Activated T-cell treated with anti-CD3 and anti-CD28 coated beads for 24 hours (primary cell): Measurements from ENCODE around the gene SEZ6L.
"Not testable (repeated sequence)": the region's sequence is repeated elsewhere in the genome, so short reads cannot be mapped to it uniquely, and the experiment has no call there.

Experiments
- DNase-seq: peaks from one replicate; pipeline ENCODE4 v3.0.0-alpha.2; 2020; ENCODE audit warnings: low read depth

The SEZ6L gene

DNA sequence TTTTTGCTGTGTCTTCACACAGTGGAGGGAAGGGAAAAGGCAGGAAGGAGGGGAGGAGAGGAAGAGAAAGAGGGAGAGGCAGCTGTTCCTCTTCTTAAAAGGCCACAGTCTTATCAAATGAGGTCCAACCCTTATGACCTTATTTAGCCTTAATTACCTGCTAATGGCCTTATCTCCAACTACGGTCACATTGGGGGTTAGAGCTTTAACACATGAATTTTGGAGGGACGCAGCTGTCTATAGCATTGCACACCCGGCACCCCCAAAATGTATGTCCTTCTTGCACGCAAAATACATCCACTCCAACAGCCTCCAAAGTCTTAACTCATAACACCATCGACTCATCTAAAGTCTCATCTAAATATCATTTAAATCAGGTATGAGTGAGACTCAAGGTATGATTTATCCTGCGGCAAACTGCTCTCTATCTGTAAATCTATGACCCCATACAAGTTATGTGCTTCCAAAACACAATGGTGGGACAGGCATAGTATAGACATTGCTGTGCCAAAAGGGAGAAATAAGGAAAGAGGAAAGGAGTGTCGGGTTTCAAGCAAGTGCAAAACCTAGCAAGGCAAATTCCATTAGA is 214.8 kb downstream of the SEZ6L start:
- DNase-seq: no peak

DNA sequence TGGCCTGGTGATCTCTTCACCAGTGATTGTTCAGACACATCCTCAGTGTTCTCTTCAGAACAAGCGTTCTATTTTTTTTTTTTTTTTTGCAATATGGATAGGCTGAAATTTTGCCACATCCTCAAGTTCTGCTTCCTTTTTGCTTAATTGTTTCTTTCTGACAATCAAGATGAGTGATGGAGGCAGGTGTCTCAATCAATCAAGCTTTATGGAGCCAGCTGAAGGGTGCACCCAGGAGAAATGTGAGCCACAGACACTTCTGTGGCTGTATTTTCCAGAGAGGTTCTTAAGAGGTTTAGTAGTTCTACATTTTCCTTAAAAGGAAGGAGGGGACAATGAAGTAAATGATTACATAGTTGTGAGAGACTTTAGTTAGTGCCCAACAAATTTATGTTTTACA is 215.9 kb downstream of the SEZ6L start:
- no peak for DNase-seq

DNA sequence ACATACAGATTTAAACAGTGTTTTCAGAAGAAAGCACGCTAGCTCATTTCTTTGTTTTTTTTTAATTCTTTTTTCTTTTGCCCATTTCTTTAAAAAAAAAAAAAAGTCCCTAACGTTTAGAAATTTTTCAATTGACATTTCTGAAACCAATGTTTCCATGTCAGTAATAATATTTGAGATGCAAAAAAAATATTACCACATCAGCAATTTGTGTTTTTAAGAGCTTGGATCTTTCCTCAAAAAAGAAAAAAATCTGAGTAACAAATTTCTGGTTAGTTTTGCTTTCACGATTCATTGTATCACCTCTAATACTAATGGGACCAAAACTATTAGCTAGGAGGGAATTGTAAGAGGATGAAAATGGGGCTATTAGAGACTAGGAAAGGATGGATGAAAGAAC is 219.9 kb downstream of the SEZ6L start:
- DNase-seq: no peak

DNA sequence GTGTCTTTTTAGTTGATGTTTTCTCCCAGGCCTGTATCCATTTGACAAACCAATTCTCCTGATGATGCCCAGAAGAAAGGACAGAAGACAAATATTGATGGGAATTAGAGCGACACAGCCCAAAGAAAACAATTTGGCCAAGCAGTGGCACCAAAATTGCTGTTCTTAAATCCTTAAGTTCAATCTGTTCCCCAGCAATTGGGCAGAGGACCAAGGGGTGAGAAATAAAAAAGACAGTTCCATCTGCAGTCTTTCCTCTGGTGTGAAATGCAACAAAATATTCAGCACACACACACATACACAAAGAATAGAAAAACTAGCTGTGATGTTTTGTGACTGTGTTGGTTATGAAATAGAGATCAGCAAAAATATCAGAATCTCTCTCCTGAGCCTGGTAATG is 221.8 kb downstream of the SEZ6L start:
- DNase-seq: no peak

DNA sequence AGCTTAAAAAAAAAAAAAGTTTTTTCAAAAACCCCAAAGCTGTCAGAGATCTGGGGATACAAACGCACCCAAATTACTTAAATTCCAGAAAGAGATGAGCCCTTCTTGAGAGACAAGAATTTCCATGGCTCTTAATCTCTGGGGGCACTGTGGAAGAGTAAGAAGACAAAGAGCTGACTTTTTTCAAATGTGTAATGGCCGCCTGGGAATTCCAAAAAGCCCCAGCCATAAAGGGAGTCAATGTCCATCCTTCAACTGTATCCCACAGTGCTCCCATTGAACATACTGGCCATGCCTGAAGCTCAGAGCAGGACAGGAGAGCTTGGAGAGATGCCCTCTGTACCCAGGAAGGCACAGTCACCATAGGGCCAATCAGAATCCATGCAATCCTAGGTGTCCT is 222.4 kb downstream of the SEZ6L start:
- no peak for DNase-seq

DNA sequence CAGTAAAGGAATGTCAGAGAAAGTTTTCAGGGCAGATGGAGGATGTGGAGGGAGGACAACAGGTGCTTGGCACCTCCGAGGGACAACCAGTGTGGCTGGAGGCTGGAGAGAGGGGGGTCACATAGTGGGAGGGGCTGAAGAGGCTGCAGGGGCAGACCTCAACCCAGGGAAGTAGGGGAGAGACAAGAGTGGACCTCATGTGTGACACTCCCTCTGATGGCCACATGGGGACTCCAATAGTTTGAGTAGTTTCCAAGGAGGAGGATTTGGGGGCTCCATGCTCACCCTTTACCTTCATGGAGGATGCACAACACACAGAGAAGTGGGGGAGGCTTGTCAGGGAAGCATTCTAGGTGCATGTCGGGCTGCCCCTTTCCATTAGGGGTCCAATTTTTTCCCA is 224.7 kb downstream of the SEZ6L start:
- DNase-seq: no peak

DNA sequence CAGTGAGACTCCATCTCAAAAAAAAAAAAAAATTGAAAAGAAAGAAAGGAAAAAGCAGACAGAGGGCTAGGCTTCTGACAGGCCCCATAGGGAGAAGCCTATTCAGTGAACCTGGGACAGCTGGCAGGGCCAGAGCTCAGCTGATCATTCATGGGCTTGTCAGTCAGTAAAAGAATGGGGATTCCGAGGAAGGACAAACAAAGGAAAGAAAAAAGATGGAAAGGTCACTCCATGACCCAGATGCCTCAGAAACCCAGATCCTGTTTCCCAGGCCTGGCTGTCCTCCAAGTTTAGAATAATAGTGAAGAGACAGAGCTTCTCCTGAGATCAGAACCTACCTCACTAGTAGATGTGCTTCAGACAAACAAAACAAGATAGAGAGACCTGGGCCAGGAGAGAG is 225.5 kb downstream of the SEZ6L start:
- no peak for DNase-seq

DNA sequence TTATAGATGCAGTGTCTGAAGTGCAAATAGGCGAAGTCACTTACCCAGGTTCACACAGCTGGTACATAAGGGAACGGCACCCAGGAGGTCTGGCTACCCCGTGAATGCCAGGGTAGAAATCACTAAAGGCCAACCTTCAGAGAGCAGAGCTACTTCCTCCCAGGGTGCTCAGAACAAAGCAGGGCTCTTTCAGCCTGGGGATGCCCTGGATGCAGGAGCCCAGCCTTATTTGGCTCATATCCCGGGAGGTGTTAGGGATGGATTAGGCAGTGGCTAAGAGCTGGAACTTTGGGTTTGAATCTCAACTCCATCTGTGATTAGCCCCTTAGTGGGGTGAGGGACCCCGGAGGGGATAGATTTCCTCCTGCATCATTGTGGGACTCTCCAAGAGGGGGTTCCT is 226.7 kb downstream of the SEZ6L start:
- DNase-seq: no peak

DNA sequence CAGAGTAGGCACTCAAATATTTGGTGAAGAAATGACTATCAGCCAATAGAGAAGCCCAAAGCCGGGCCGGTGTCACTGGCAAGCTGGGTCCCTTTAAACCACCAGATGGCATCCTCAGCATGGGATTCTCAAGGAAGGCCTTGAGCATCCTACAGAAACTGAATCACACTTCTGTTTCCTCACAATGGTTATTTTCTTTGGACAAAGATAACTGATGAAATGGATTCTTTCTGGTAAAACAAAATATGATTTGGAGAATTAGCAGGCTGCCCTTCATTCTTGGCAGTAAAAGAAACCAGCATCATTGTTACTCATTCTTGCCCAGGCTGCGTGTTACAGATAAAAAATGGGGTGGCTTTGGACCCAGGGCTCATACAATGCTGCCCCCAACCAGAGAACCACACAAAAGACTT is 229.5 kb downstream of the SEZ6L start:
- peak; percentile 49 for DNase-seq

DNA sequence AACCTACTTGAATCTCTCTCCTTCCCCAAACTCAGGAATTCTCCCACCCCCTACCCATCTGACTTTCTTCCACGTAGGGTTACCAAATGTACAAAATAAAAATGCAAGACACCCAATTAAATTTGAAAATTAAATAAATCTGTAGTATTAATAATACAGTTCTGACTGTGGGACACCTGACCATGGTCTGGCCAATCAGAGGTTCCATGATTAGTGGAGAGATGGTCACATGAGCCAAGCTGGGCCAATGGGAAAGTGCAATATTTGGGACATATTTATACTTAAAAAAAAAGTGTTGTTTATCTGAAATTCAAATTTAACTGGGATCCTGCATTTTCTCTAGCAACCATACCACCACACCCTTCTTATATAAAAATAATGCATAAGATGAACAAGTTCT is 230.0 kb downstream of the SEZ6L start:
- no peak for DNase-seq

DNA sequence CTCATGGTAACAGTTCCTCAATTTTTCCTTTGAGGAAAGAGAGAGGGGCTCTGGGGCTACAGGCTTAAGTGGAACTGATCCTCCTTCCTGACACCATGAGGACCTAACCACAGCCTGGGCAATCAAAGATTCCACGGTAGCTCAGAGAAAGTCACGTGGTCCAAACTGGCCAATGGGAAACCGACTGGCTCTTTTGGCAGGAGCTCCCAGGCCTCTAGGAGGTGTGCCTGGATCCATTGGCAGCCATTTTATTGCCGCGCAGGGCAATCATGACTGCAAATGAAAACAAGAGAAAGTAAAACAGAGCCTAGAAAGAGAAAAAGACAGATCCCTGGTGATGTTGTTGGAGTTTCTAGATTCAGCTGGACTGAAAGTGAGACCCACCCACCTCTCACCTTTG is 232.5 kb downstream of the SEZ6L start:
- no peak for DNase-seq

DNA sequence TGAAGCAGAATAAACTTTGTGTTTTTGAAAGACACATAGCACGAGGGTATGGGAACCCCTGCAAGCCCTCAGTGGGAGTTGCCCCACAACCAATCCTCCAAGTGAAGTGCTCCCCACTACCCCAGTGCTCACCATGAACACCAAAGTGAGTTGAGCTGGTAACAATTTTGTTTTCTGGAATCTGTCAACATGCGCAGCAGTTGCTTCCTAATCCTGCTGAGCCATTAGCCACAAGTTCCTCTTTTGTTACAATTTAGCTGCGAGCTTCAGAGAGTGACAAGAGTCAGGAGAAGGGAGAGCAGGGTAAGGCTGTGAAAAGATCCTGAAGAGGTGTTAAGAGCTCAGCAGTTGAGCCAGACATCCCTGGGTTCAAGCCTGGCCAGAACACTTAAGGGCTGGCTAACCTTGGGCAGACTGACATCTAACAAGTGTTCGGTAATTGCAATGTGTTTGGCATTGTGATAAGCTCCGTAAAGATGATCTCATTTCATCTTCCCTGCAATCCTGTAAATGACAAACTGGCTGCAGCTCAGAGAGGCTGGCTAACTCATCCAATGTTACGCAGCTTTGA is 235.7 kb downstream of the SEZ6L start:
- no peak for DNase-seq

DNA sequence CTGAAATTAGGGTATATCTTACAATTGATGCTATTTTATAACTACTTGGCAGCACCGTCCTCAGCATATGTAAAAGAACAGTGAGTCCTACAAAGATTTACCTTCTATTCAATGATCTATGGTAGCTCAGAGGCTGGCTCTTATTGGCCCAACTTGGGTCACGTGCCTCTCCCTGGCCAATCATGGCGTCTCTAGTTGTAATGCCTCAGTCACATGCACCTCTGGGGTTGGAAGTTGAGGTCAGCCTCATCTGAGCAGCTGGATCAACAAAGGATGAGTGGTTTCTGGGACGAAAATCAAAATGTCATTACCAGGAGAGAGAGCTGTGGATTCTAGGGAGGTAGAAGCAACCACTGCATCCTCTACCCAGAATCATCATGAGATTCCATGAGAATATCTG is 236.9 kb downstream of the SEZ6L start:
- DNase-seq: no peak

DNA sequence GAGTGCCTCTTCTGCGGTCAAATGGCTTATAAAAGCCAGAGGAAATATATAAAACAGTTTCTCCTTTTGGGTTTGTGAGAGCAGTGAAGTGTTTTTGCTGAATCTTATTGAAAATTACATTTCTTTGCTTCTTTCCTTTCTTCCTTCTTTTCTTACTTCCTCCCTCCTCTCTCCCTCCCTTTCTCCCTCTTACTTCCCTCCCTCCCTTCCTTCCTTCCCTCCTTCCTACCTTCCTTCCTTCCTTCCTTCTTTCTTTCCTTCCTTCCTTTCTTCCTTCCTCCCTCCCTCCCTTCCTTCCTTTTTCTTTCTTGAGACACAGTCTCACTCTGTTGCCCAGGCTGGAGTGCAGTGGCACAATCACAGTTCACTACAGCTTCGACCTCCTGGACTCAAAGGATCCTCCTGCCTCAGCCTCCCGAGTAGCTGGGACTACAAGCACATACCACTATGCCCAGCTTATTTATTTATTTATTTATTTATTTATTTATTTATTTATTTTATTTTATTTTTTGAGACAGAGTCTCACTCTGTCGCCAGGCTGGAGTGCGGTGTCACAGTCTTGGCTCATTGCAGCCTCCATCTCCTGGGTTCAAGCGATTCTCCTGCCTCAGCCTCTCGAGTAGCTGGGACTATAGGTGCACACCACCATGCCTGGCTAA is 239.4 kb downstream of the SEZ6L start:
- not testable (repeated sequence) for DNase-seq

DNA sequence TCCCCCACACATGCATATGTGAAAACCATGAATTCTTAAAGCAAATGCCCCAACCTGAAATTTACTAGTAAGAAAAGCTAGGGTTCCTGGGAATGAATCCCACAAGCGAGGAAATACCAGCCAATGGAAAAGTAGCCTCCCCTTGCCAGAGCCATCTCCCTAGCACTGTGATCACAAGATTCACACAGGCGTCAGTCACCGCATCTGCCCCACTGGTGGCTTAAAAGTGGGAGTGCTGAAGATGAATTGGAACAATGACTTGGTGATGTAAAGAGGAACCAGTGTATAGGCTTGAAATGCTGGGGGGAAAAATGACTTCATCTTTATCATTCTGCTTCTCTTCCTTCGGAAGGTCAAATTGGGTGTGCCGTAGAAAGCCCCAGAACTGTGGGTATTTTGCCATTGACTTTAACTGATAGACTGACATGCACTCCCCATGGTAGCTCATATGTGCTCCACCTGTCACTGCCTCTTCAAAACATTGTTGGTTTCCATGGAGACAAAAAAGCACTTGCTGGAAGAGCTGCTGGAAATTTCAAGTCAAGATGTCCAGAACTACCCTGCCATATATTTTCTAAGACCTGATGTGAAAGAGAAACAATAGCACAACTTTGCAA is 240.6 kb downstream of the SEZ6L start:
- DNase-seq: no peak

DNA sequence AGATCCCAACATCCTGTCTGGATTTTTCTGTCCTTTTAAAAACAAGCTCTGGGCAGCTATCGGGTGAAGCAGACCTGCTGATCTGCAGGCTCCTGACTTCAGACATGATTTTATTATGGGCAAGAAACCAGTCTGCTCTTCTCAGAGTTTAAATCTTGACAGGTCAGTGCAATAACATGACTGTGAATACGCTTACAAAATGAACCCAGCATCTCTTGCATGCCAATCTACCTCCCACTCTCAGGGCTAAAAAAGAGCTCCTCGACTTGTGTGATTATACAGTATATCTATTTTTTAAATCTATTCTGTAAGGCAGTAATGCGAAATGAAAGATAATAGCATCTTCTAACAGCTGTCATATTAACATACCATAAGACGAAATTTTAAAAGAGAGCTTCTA is 241.1 kb downstream of the SEZ6L start:
- DNase-seq: no peak

DNA sequence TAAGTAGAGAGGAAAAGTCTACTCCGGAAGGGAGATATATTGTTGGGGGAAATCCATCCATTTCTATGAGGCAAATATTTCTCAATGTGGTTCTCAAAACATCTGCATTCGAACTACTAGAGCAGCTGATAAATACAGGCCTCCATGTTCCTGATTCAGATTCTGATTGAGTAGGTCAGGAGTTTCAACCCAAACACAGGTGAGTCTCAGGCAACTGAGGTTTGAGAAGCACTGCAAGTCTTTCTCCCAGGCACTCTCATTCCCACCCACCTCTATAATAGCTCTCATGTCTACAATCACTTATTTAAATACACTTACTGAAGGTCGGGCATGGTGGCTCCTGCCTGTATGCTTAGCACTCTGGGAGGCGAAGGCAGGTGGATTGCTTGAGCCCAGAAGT is 245.1 kb downstream of the SEZ6L start:
- DNase-seq: no peak

DNA sequence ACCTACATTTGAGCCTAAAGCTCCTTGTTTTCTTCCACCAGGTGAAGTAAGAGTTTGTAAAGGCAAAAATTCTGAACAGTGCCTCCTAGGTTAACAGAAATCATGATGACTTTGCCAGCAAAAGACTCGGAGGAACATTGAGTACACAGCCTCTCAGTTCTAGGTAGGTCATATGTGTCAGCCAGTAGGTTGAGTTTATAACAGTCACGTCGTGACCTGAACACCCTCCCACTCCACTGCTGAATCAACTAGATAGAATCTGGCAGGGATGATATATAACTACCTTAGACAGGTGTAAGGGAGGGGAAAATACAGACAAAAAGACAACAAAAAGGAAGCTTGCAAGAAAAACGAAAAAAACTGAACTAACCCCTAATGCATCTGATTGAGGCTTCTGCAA is 247.0 kb downstream of the SEZ6L start:
- DNase-seq: no peak

DNA sequence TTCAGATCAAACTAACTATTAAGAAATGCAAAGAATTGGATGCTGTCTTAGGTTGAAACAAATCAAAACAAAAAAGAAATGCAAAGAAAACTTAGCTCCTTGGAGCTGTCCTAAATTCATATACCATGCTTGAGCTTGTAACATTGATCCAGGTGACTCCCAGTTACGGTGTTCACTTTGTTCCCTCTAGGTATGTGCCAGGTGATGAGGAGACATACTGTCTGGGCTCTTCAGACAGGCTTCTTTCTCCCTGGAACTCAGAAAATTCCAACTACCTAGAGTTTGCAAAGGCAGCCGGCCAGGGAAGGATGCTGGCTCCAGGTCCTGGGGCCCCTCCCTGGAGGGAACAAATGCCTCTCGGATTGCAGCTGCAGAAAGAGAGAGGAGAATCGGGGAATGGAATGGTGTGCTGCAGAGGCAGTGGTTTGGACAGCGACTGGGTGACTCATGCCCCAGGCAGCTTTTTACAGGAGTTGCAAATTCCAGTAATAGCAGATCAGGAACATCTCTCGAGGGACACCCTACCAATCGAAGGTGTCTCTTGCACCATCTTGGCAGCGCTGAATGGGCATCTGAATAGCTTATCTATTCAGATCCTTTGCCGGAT is 247.5 kb downstream of the SEZ6L start:
- no peak for DNase-seq

DNA sequence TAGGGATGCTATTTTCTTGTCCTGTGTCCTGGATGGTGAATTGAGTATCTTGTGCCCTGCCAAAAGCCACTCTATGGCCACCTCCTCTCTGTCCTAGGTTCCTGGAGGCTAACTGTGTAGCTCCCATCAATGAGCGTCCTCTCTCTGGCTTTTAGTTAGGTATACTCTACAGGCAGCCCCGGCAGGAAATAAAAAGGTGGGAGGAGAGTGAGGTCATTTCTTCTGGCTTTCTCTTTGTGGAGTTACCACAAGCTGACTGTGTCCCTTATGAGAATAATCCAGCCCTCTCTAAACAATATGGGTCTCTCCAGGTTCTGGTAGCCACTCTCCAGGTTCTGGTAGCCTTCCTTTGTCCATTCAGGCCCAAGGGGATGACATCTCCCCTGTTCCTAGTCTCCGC is 248.1 kb downstream of the SEZ6L start:
- no peak for DNase-seq

DNA sequence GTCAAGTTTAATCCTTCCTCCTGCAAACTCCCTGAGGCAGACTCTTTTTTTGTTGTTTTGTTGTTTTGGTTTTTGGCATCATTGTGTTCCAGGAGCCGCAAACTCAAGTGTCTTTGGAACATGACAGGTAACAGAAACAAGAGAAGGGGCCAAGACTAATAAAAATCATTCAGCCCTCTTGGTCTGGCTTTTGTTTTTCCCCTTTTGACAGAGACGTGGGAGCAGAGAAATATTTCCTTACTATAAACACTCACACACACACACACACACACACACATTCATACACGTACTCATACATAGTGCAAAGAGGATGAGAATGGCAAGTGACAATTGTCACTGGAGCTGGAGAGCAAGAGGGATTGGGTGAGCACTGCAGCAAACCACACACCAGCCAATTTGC is 249.4 kb downstream of the SEZ6L start:
- no peak for DNase-seq

DNA sequence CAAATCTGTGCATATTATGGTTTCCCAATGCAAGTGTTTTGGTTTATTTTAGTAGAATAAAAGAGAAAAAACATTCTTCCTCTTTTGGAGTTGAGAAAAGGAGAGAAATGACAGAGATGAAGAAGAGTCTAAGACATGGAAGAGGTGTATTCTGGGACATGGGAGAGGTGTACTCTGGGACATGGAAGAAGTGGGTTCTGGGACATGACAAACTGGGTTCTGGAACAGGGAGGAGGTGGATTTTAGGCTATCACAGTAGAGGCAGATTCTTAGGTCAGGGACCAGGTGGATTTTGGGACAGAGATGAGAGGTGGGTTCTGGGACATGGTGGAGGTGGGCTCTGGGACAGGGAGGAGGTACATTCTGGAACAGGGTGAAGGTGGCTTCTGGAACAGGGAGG is 257.7 kb downstream of the SEZ6L start:
- DNase-seq: no peak
